GM19193 (cell line): Measurements from ENCODE around the gene VTCN1.

ENCODE experiments used
- POLR2A ChIP-seq: IDR thresholded peaks from 4 replicates; pipeline ENCODE4 v1.6.1; 2011; ENCODE audit not compliant: insufficient read depth, insufficient read length; ENCODE audit errors: extremely low read depth

VTCN1 gene

DNA sequence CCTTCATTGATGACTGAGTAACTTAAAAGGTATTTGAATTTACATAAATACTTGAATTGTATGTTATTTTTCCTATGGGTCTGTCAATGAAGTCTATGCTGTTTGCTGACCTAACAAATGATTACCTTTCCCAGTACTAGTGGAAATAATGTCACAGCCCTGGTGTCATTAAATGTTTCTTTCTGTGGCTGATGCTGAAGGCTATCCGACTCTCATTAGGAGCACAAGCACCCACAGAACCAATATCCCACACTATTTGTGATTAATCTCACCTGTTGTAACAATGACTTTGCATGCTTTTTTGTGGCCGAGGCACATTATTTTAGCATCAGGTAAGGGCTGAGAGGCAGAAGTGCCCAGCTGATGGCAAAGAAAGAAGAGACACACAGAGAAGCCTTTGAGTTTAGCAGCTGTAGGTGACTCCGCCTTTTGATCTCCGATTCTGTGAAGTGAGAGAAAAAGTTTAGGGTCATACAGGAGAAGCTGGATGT lies 63.3 kb downstream of the VTCN1 start:
- no peak for TF ChIP-seq POLR2A

DNA sequence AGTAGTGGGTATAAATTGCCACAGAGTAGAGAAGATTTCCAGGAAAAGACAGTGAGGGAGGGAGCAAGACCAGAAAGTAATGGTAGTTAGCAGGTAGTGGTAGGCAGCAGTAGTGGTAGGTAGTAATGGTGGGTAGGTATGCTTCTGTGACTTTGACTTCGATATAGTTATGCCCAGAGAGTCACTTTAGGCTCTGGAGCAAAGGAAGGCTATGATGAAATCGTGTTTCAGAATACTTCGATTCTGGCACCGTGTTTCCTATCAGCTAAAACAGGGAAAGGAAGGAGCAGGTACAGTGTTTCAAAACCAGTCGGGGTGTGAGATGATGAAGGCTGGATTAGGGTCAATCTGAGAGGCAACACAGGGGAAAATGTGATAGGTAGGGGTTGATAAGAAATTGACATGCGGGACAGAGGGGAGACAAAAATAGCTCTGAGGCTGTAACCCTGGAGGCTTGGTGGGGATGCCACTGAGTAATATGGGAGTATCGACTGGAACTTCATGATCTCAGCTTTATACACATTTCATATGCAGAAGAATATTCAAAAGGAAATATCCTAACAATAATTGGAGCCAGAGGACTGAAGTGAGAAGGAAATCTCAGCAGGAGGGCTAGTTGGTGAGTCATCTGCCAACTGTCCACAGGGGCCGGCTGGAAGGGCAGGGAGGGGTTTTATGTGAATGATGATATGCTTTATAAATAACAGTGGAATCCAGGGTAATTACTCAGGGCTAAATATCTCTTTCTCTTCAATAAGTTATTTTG lies 64.0 kb downstream of the VTCN1 start:
- no peak for TF ChIP-seq POLR2A

DNA sequence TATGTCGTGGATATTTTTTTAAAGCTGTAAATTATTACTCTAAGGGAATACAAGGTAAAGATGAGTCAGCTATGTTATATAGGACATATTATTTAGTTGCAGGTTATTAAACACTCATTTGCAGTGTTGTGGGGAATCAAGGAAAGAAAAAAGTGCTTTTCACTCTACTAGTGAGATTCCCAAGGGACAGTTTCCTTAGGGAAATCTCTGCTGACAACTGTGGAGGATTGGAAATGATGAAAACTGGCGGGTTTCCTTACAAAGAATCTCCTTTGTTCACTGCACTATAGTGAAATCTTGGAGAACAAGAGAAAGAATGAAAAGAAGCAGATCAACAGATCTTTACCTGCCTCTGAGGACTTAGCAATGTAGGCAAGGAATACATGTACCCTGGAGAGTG lies 64.7 kb downstream of the VTCN1 start:
- TF ChIP-seq POLR2A, result no peak

DNA sequence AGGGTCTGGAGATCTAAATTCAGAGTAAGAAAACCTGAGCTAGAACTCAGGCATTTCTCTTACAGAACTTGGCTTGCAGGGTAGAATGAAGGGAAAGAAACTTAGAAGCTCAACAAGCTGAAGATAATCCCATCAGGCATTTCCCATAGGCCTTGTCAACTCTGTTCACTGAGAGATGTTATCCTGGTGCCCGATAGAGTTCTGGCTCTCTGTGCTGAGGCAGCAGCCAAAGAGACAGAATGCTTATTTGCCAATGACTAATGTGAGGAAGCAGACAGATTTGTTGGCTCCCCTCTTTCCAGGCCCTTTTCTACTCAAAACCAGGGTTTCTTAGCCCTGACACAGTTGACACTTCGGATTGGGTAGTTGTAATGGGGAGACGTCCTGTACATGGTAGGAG lies 66.9 kb downstream of the VTCN1 start:
- TF ChIP-seq POLR2A, result no peak

DNA sequence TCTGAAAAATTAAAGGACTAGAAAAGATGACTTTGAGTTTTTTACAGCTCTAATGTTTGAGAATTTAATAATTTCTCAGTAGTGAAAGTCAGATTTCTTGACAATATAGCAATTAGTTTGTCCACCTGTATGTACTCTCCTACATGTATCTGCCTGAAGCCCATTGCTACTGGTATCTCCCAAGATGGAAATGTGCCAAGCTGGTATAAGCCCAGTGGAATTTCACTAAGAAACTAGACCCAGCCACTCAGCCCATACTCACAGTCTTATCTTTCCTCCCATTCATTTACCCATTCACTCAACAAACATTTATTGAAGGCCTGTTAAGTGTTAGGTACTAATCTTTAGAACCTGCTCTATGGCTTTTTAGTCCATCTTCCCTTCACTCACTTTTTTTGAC lies 67.6 kb downstream of the VTCN1 start:
- TF ChIP-seq POLR2A, result no peak

DNA sequence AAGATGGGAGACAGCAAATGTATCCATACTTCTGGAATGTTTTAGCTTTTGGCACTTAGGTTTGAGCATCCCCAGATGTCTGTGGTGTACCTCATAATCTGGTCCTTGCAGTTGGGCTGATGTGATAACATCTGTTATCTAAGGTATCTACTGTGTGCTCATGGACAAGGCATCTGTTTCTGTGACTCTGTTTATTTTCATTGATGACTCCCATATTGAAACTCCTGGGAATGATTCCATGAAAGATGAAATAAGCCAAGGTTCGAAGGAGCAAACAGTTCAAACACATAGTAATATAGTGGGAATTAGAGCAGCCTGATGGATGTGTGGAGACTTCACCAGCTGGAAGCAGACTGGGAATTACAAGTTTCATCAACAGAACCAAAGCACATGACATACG lies 68.5 kb downstream of the VTCN1 start:
- no peak for TF ChIP-seq POLR2A

DNA sequence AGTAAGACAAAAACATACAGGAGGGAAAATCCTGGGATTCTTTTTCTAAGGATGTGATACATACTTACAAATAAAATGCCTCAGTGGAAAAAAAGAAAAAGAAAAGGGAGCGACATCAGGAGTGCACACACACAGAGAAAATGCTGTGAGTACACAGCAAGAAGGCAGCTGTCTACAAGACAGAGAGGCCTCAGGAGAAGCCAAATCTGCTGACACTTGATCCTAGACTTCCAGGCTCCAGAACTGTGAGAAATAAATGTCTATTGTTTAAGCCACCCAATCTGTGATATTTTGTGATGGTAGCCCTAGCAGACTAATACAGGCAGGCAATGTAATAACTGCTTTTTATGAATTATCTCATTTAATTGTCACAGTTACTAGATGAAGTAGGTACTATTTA lies 72.2 kb downstream of the VTCN1 start:
- no peak for TF ChIP-seq POLR2A

DNA sequence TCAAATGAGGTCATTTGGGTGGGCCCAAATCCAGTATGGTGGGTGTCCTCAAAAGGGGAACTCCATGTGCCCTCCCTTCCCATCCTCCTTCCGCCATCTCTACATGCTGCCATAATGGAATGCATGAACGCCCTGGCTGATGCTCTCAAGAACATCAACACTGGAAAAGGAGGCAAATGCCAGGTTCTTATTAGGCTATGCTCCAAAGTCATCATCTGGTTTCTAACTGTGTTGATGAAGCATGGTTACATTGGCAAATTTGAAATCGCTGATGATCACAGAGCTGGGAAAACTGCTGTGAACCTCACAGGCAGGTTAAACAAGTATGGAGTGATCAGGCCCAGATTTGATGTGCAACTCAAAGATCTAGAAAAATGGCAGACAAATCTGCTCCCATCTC lies 72.6 kb downstream of the VTCN1 start:
- no peak for TF ChIP-seq POLR2A

DNA sequence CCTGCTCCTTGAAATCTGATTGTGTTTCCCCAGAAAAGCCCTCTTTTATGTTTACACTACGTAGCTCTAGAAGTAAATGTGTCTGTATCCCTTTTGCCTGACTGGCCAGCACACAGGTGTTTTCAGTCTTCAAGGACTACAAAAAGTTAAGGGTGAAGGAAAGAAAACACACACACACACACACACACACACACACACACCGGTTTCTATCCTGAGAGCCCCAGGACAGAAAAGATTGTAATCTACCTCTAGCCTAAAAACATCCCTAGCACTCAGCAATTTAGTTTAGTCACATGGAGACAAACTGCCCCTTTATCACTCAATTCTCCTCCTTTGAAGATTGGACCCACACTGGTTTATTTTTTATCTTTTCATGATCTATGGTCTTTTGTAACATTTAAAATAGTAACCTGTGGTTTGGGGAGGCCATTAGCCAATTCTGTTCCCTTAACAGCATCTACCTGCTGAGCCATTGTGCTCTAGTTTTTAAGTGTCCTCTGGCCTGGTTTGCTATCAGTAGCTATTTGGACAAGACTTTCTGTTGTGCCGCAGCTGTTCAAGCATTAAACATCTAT lies 73.4 kb downstream of the VTCN1 start:
- TF ChIP-seq POLR2A, result no peak

DNA sequence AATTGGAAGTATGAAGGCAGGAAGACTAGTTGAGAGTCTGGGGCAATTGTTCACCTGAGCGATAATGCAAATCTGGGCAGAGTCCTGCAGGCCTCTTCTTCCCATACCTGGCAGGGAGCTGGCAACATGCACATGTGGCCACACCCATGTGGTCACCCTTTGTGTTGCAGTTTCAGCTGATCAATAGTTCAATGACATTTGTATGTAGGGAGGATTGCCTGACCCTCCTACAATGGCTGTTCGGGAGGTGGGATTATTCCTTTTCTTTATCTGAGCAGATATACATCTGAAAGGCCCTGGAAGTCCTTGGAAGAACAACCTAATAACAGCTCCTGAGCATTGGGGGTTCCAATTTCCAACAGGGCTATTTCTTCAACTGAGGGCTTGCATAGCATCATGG lies 74.0 kb downstream of the VTCN1 start:
- no peak for TF ChIP-seq POLR2A

DNA sequence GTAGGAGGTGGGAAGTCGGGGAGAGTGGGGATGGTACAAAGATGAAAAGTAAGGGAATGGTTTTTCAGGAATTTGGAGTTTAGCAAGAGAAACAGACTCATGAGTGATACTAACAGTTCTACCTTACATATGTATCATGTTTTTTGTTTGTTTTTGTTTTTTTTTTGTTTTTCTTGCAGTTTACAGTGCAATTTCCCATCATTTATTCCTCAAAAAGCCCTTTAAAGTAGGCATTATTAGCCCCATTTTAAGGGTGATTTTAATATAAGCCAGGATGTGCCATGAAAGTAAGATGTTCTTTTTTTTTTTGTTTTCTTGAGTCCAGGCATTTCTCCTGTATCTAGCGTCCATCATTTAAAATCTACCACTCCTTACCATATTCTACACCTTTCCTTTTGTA lies 75.4 kb downstream of the VTCN1 start:
- no peak for TF ChIP-seq POLR2A

DNA sequence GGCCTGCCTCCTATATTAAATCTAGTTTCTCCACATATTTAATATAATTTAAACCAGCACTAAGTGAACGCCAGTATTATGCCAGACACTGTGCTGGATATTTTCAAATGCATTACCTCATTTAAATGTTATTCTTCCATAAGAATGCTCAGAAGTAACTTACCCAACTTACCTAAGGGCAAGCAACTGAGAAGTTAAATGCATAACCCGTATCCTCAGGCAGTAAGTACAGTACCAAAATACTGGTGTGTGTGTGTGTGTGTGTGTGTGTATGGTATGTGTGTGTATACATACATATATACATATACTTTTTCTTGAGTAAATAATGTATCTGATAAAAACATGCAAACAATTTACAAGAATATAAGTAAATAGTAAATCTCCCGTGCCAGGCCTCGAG lies 80.2 kb downstream of the VTCN1 start:
- TF ChIP-seq POLR2A, result no peak

DNA sequence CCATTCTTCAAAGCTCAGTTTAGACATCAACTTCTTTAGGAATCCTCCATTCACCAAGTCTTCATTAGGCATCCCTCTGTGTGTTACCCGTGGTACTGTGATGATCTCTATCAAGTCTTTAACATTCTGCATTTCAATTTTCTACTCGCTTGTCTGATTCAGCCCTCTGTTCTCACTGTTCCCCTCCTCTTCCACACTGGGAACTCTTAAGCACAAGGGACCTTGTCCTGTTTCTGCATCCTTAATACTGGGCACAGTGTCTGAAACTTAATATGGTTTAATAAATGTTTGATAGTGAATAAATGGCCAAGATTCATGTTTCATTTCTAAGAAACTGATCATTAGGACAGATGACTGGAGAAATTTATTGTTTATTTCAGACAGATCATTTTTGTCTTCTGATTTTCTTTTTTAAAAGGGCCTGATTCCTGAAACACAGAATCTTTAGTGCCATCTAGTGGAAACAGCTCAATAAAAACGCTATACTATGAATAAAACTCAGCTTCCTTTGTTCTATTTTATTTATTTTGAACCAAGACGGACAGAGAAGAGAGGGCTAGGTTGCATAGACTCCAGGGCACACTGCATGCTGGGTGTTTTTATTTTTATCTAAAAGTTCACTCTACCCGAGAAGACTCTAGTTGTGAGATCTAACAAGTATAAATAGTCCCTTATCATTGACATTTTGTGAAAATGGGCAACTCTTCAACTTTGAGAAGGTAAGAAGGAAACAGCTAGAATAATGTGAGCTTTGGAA lies 82.2 kb downstream of the VTCN1 start:
- no peak for TF ChIP-seq POLR2A

DNA sequence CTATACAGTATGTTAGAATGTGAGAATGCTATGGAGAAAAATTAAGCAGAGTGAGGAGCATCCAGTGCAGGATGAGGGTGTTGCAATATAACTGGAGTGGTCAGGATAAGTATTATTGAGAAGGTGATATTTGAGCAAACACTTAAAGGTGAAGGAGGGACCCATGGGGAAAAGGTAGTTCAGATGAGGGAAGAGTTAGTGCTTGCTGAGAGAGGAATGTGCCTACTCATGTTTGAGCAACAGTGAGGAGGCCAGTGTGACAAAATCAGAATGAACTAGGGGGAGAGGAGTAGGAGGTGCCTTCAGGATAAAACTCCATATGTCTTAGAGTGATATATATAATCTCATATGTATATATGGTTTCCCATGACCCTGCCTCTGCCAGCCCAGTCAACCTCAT lies 82.9 kb downstream of the VTCN1 start:
- TF ChIP-seq POLR2A, result no peak

DNA sequence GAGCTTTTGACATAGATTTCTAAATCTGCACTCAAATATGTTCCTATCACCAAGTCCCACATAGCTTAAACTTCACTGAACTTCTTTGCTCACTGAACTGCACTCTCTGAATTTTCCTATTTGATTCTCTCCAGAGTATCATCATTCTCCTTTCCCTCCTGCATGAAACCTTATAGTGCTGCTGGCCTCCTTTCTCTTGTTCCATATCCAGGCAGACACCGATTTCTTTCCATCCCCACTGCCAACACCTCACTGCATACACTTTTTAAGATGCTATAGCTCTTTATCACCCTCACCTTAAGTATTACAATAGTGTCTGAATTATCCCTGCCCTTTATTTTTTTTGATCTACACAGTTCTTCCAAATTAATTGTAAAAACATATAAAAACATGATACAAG lies 86.1 kb downstream of the VTCN1 start:
- TF ChIP-seq POLR2A, result no peak

DNA sequence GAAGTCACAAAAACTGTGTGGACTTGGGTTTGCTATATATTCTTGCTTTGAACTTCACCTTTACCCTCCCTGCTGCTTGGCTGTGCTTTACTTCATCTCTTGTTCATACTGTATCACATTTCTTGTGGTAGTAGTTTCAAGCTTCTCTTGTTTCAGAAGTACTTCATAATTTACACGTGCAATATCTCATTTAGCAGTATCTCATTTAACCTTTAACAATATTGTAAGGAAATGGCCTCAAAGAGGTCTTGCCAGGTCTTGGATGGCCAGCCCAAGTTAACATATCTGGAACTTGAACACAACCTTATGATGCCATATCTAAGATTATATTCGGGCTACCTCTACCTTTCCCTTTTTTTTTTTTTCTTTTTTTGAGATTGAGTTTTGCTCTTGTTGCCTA lies 87.5 kb downstream of the VTCN1 start:
- TF ChIP-seq POLR2A, result no peak

DNA sequence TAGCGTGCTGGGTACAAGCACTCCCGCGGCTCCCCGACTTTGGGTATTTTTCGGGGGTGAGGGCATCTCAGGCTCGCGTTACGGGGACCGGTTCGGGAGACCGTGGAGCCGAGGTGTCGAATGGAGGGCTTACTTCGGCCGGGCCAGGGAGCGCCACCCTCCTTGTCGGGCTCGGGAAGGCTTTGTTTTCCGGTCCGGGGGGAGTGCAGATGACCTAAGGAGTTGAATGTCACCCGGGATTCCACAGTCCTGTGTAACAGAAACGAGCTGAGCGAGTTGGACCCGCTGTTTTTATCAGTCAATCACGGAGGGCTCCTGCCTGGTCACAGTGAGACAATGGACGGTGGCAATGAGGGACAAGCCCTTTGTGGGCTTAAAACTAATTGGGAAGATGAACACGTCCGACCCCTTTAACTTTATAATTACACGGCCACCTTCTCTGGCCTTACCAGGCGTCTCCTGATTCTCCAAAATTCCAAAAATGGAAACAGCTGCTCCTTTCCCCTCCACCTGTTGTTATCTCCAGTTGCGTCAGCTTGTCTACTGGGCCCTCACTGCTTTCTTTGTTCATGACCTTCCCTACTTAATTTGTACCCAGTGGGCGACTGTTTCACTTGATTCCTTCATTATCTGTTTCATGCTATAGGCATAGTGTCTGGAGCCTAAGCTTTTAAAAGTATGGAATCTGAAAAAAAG lies 88.2 kb downstream of the VTCN1 start:
- no peak for TF ChIP-seq POLR2A
